Vein endothelial cell (primary cell): ENCODE measurements around the gene PKD1L1. TPM values are rescaled to one million over a fixed set of nuclear protein-coding genes. Genes with fewer than 3 reads are reported as not detected.

Experiments used
- total RNA-seq: library from RNA; depleted of rRNA; stranded (reverse); fragments of >200 nt; gene quantifications from 2 replicates; pipeline ENCODE4 v1.2.3, GENCODE V29; 2012

PKD1L1 gene
- 1.6 and 3.4 TPM in 2 replicates for total RNA-seq

GRCh38 chr7:47948141-47948790, at the start of gene PKD1L1:
Gene PKD1L1, minus strand, starts transcription at chr7:47948466. Its CDS starts 26 bp downstream, at chr7:47948440.

GRCh38 chr7:47979145-47979831, 31.0 kb upstream of the PKD1L1 start, which contains the start of gene HUS1:
Gene HUS1, minus strand, starts transcription at chr7:47979615. Its CDS starts 96 bp downstream, at chr7:47979519.

Other genes starting within 250 kb of the PKD1L1 start
- 20.9 and 28.1 TPM in 2 replicates for gene HUS1, start 31.1 kb upstream of the PKD1L1 start, total RNA-seq
- gene SUN3, start 80.6 kb upstream of the PKD1L1 start, total RNA-seq = not detected in 2 replicates
- not detected in 2 replicates for gene C7orf57, start 87.1 kb upstream of the PKD1L1 start, total RNA-seq
- 16.7 and 34.9 TPM in 2 replicates for gene UPP1, start 140.8 kb upstream of the PKD1L1 start, total RNA-seq
- gene ABCA13, start 223.0 kb upstream of the PKD1L1 start, total RNA-seq = under 0.01 TPM in 2 replicates